Omental fat pad (tissue), 4 donors: ENCODE results near the gene FNBP1L. TPM values are rescaled to one million over a fixed set of nuclear protein-coding genes. Genes with fewer than 3 reads are reported as not detected.

Experiments
- ATAC-seq: fragments of 150-250 bp; one replicate; pipeline ENCODE4 v1.9.1; 2016; ENCODE audit warnings: mild to moderate bottlenecking, moderate library complexity; ENCODE audit not compliant: low FRiP score
- DNase-seq: peaks from one replicate; pipeline ENCODE4 v3.0.0-alpha.2; 2019; ENCODE audit warnings: low spot score
- total RNA-seq, 4 donors: library from RNA; depleted of rRNA; stranded (reverse); fragments of >200 nt; gene quantifications; one replicate each; pipeline ENCODE4 v1.1.0, GENCODE V29; 2016
- TF ChIP-seq, protein P1 (sequence below), 3 donors: fragments of 450-650 bp; IDR thresholded peaks; one replicate each; pipeline ENCODE4 v1.5.1; 2016 to 2017; ENCODE audit warnings: antibody characterized with exemption in 3 of 3, mild to moderate bottlenecking in 3 of 3, moderate library complexity in 2 of 3

The FNBP1L gene
- total RNA-seq, 4 donors from 2014 or later: 16.7 to 47.1 (median 27.7) TPM

- ATAC-seq (no peak), DNase-seq (no peak)
These were observed 35.7 kb downstream of the FNBP1L start for GRCh38 chr1:93483606-93484005.

DNA sequence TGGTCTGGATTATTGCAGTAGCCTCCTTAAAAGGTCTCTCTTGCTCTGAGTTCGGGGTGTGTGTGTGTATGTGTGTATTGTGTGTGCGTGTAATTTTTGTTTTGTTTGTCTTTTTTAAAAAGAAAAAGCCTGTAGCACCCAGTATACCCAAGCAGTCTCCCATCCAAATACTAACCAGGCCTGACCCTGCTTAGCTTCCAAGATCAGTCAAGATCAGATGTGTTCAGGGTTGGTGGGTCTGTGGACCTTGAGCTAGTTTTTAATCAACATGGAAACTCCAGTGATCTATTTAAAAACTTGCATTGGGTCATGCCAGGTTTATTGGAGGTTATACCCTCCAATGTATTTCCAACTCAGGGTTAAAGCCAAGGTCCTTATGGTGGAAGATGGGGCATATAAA lies 40.3 kb downstream of the FNBP1L start:
- ATAC-seq: no peak
- no peak for DNase-seq
- TF ChIP-seq, protein P1, sequence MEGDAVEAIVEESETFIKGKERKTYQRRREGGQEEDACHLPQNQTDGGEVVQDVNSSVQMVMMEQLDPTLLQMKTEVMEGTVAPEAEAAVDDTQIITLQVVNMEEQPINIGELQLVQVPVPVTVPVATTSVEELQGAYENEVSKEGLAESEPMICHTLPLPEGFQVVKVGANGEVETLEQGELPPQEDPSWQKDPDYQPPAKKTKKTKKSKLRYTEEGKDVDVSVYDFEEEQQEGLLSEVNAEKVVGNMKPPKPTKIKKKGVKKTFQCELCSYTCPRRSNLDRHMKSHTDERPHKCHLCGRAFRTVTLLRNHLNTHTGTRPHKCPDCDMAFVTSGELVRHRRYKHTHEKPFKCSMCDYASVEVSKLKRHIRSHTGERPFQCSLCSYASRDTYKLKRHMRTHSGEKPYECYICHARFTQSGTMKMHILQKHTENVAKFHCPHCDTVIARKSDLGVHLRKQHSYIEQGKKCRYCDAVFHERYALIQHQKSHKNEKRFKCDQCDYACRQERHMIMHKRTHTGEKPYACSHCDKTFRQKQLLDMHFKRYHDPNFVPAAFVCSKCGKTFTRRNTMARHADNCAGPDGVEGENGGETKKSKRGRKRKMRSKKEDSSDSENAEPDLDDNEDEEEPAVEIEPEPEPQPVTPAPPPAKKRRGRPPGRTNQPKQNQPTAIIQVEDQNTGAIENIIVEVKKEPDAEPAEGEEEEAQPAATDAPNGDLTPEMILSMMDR (IDR thresholded peaks at IDR 0.05): no peak

More at GRCh38 chr1:93483606-93484005, 35.7 kb downstream of the FNBP1L start:
- TF ChIP-seq, protein P1 (IDR thresholded peaks at IDR 0.05): no peak

- TF ChIP-seq, protein P1 (IDR thresholded peaks at IDR 0.05): no peak
- DNase-seq (no peak), ATAC-seq (no peak)
These were observed 41.8 kb downstream of the FNBP1L start for GRCh38 chr1:93489756-93490155.

- no peak for DNase-seq
- no peak for ATAC-seq
- TF ChIP-seq, protein P1 (IDR thresholded peaks at IDR 0.05): no peak
These were observed 42.4 kb downstream of the FNBP1L start for GRCh38 chr1:93490357-93490756.

GRCh38 chr1:93495911-93496310 lies 48.0 kb downstream of the FNBP1L start:
- DNase-seq (no peak), ATAC-seq (no peak)
- TF ChIP-seq, protein P1 (IDR thresholded peaks at IDR 0.05): no peak

GRCh38 chr1:93496520-93496919 lies 48.6 kb downstream of the FNBP1L start:
- DNase-seq (no peak), ATAC-seq (no peak)
- TF ChIP-seq, protein P1 (IDR thresholded peaks at IDR 0.05): no peak

DNA sequence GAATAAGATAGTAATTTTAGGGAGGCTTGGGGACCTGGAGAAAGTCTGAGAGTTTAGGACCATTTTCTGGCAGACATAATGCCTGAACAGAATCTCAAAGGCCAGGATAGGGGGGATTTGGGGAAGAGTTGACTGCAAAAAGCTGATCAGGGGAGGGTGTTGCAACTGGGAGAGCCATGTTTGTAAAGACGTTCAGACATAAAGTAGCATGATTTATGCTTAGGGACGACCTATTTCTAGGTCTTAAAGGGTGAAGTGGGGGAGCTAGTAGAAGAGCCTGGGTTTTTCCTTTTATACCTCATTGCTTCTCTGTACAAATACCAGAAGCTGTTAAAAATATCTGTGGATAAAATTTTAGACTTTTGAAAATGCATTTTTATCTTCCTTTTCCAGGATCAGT lies 51.2 kb downstream of the FNBP1L start:
- TF ChIP-seq, protein P1 (IDR thresholded peaks at IDR 0.05): no peak
- DNase-seq (no peak), ATAC-seq (no peak)
